NCI-H1092 (cell line): Measurements from ENCODE around the gene EME1.
"Not testable (repeated sequence)": the region's sequence is repeated elsewhere in the genome, so short reads cannot be mapped to it uniquely, and the experiment has no call there.

Source experiments
- DNase-seq: peaks from one replicate; lab custom pipeline; 2025; lab: John Stamatoyannopoulos, UW

EME1 gene

GRCh38 chr17:50426814-50427787 lies 54.1 kb downstream of the EME1 start:
- no peak for DNase-seq

GRCh38 chr17:50428126-50428525 lies 55.1 kb downstream of the EME1 start:
- not testable (repeated sequence) for DNase-seq

DNA sequence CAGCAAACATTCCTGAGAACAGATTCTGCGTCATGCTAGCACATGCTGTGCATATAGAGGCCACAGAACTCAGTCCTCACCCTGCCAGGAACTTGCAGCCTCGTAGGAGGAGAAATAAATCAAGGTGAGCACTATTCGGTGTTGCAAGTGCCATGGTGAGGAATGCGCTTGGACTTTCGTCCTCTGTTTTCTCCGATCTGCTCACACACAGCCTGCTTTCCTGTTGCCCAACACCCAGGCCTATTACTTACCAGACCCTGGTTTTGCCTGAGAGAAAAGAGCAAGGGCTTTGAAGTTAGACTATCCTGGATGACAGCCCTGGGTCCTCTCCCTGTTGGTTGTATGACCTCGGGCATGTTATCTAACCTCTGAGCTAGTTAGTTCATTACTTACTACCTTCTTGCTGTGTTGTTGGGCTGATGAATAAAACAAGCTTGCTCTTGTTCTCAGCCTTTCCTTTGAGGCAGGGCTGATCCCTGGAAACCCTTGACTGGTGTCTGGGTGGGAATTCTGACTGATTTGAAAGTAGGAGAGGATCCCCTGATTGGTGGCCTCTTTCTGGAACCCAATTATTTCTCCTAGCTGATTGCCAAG lies 55.9 kb downstream of the EME1 start:
- no peak for DNase-seq

DNA sequence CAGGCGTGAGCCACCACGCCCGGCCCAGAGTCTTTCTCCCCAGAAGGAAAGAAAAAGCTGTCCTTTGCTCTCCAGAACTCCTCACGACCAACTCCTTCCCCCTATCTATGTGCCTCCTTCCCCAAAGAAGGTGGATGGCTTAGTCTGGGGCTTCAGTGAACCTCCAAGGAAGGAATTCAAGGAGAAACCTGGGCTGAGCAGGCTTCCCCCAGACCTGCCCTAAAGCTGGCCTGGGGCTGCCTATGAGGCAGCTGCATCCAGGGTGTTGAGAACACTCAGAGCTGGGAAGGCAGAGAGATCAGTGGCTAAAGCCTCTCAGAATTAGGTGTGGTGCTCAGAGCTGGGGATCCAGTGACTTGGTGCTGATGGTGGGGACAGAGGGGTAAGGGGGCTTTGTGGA lies 56.8 kb downstream of the EME1 start:
- DNase-seq = no peak
